ENCODE results near the gene EFCAB9. TPM values are rescaled to one million over a fixed set of nuclear protein-coding genes. Genes with fewer than 3 reads are reported as not detected.
A peak's percentile ranks its signal among the peaks of the same experiment; 100 is the strongest.

EFCAB9 gene
- total and polyA plus RNA-seq, 2 of the 13 experiments (the other 11 are each of a cell fraction or from before 2014, with no cell fraction given), result not detected

- H3K36me3 ChIP-seq (replicated peaks in 1 of 2; ENCODE audit: control insufficient read depth in 1 of 2, insufficient read depth in 2 of 2, low read length in 2 of 2), result peaks cover 2 to 27% of the 10 kb centered on the region in 2 experiments
- no peaks in the 10 kb centered on the region for H4K20me1 ChIP-seq (ENCODE audit: insufficient read depth, low read length)
- DNase-seq (ENCODE audit: low spot score) (peak; percentile 73), FAIRE-seq (peak; percentile 84), ATAC-seq (peak; percentile 78)
- 18% methylated on average over 4 of the region's 4 CpGs for WGBS (ENCODE audit: low lambda C conversion rate)
- H3K27me3 ChIP-seq (ENCODE audit: control insufficient read depth in 1 of 2, insufficient read depth in 2 of 2, low read length in 2 of 2), result no peaks in the 10 kb centered on the region
- H3K4me3 ChIP-seq (replicated peaks in 1 of 3; ENCODE audit: insufficient read depth in 1 of 3, low read depth in 2 of 3, low read length in 3 of 3), result peak overlapping the region in 1 of 3 experiments; percentile 42; a peak in 1 of 6 replicates
- no peaks in the 10 kb centered on the region for H3K9me3 ChIP-seq (ENCODE audit: low read length)
- intact Hi-C loops (cut with micrococcal nuclease; ENCODE audit: unreplicated experiment), result loop anchor here (5.0 kb wide), 1 partner anchor 47 kb away; the partner anchor contains the start of gene UBTD2
- peak overlapping the region; percentile 65 for H3K27ac ChIP-seq (ENCODE audit: extremely low read length, insufficient read depth, low read length)
- ChIA-PET CTCF (ENCODE audit: low intra/inter-chr PET ratio, low total read pairs) (no interaction called here), POLR2A (interaction anchor here (1.0 to 1.8 kb wide), 2 partner anchors 41 to 48 kb away, joined by 4 to 8 read pairs; partner anchors contain the start of gene UBTD2)
- no peak overlapping the region for H2AFZ ChIP-seq (ENCODE audit: low read length)
- H3K4me1 ChIP-seq (ENCODE audit: insufficient read depth, low read length), result peaks cover 63% of the 10 kb centered on the region
- peak overlapping the region; percentile 66 for H3K4me2 ChIP-seq (ENCODE audit: low read depth, low read length)
- no TSS peak for BruUV-seq (replicated peaks)
- H3K9ac ChIP-seq (ENCODE audit: insufficient read depth, low read depth, low read length), result peak overlapping the region; percentile 51
- H3K79me2 ChIP-seq (ENCODE audit: insufficient read depth, low read length), result peaks cover 28% of the 10 kb centered on the region
- in situ Hi-C loops (cut with HindIII; ENCODE audit: extremely low pct_ligation_motif_present, low pct_unique_long_range_greater_than_20kb), result no loop called here
- TF ChIP-seq ZBTB8A (CRISPR knock-in tag; IDR thresholded peaks at IDR 0.05; ENCODE audit: borderline replicate concordance, low read depth) (no peak), ZNF331 (CRISPR knock-in tag; IDR thresholded peaks at IDR 0.05) (no peak), NFATC3 (CRISPR knock-in tag; IDR thresholded peaks at IDR 0.05) (no peak), BATF2 (CRISPR knock-in tag; IDR thresholded peaks at IDR 0.05) (no peak), FOXK2 (IDR thresholded peaks at IDR 0.05) (no peak), ZMYM3 (CRISPR knock-in tag; IDR thresholded peaks at IDR 0.05) (no peak), ARID5B (CRISPR knock-in tag; IDR thresholded peaks at IDR 0.05) (peak; percentile 73), ZFYVE20 (CRISPR knock-in tag; IDR thresholded peaks at IDR 0.05; ENCODE audit: borderline replicate concordance, low read depth) (no peak), EP300 (IDR thresholded peaks at IDR 0.05; ENCODE audit: low read depth in 2 of 2, low read length in 2 of 2) (peak in 1 of 2 experiments; percentile 48; a peak in 1 of 4 replicates), EP300 (CRISPR knock-in tag; IDR thresholded peaks at IDR 0.05; ENCODE audit: borderline replicate concordance) (no peak), PBX2 (CRISPR knock-in tag; IDR thresholded peaks at IDR 0.05) (no peak), SOX6 (IDR thresholded peaks at IDR 0.05) (no peak), SOX6 (CRISPR knock-in tag; IDR thresholded peaks at IDR 0.05) (peak; percentile 42), ETS1 (CRISPR knock-in tag; IDR thresholded peaks at IDR 0.05) (no peak), NFKBIZ (CRISPR knock-in tag; IDR thresholded peaks at IDR 0.05) (no peak)
Measured at GRCh38 chr5:172235132-172235780, 41.3 kb downstream of the EFCAB9 start.
